Karpas-422 (cell line): ENCODE data around the gene FNDC3A. TPM values are rescaled to one million over a fixed set of nuclear protein-coding genes. Genes with fewer than 3 reads are reported as not detected.

ENCODE experiments used
- DNase-seq: peaks from one replicate; pipeline ENCODE4 v3.0.0-alpha.2; 2015
- H2AFZ ChIP-seq: fragments of 200-600 bp; sonication (generic); 2 replicates; pipeline ENCODE4 v1.6.1; 2014; ENCODE audit warnings: antibody characterized with exemption, low read length, mixed read lengths
- H3K27ac ChIP-seq: fragments of 200-600 bp; sonication (generic); 2 replicates; pipeline ENCODE4 v1.5.1; 2014; ENCODE audit warnings: mild to moderate bottlenecking, low read length, moderate library complexity
- H3K27me3 ChIP-seq: fragments of 200-600 bp; sonication (generic); 2 replicates; pipeline ENCODE4 v1.6.1; 2014; ENCODE audit warnings: low read length, mixed read lengths
- H3K36me3 ChIP-seq: fragments of 200-600 bp; sonication (generic); 2 replicates; pipeline ENCODE4 v1.6.1; 2014; ENCODE audit warnings: low read length, mixed read lengths; ENCODE audit not compliant: insufficient read depth
- H3K4me1 ChIP-seq: fragments of 200-600 bp; sonication (generic); 2 replicates; pipeline ENCODE4 v1.6.1; 2014; ENCODE audit warnings: mild to moderate bottlenecking, low read length, mixed read lengths
- H3K4me2 ChIP-seq: fragments of 200-600 bp; sonication (generic); 2 replicates; pipeline ENCODE4 v1.6.1; 2014; ENCODE audit warnings: low read length, low read depth, mild to moderate bottlenecking; ENCODE audit not compliant: poor library complexity, severe bottlenecking
- H3K4me3 ChIP-seq: fragments of 200-600 bp; sonication (generic); 2 replicates; pipeline ENCODE4 v1.5.1; 2014; ENCODE audit warnings: mild to moderate bottlenecking, antibody characterized with exemption, low read length, mixed read lengths
- H3K79me2 ChIP-seq: fragments of 200-600 bp; sonication (generic); 2 replicates; pipeline ENCODE4 v1.6.1; 2014; ENCODE audit warnings: mild to moderate bottlenecking, low read length, mixed read lengths
- H3K9ac ChIP-seq: fragments of 200-600 bp; sonication (generic); 2 replicates; pipeline ENCODE4 v1.6.0; 2014; ENCODE audit warnings: low read length
- H3K9me2 ChIP-seq: fragments of 200-600 bp; sonication (generic), shearing (Covaris generic); replicated peaks from 2 replicates; pipeline ENCODE4 v1.6.0; 2014; ENCODE audit warnings: mild to moderate bottlenecking, low read length, moderate library complexity; ENCODE audit not compliant: insufficient read depth
- H3K9me3 ChIP-seq: fragments of 300-700, 200-600 bp; sonication (generic); 2 replicates; pipeline ENCODE4 v1.6.1; 2014; ENCODE audit warnings: low read length, mixed read lengths
- H4K20me1 ChIP-seq: fragments of 200-600 bp; sonication (generic); 2 replicates; pipeline ENCODE4 v1.6.1; 2014; ENCODE audit warnings: mild to moderate bottlenecking, antibody characterized with exemption, low read length, low read depth; ENCODE audit not compliant: insufficient read depth
- total RNA-seq: library from RNA; depleted of rRNA; stranded (reverse); fragments of >200 nt; shearing (Covaris generic); gene quantifications from 2 replicates; pipeline ENCODE4 v1.2.3, GENCODE V29; 2014; ENCODE audit warnings: low replicate concordance

FNDC3A gene
- total RNA-seq, 1 experiment from 2014 or later, result 36.0 TPM

DNA sequence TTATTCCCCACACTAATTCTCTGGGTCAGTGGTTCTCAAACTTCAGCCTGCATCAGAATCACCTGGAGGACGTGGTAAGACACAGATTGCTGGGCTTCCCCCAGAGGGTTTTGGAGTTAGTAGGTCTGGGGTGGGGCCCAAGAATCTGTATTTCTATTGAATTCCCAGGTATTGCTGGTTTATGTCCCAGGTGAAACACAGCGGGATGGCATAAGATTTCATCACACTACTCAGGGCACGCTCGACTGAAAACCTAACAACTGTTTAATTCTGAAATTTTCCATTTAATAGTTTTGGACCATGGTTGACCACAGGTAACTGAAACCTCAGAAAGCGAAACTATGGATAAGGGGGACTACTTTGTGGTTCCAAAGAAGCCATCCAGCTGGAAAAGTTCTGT lies 250.9 kb downstream of the FNDC3A start:
- H3K27me3 ChIP-seq, result no peaks in the 10 kb centered on the region
- H3K4me2 ChIP-seq, result no peak overlapping the region
- no peak overlapping the region for H3K9ac ChIP-seq
- no peaks in the 10 kb centered on the region for H4K20me1 ChIP-seq
- H3K36me3 ChIP-seq, result no peaks in the 10 kb centered on the region
- H3K79me2 ChIP-seq, result no peaks in the 10 kb centered on the region
- DNase-seq, result no peak
- no peak overlapping the region for H2AFZ ChIP-seq
- no peak overlapping the region for H3K27ac ChIP-seq
- H3K4me1 ChIP-seq, result no peaks in the 10 kb centered on the region
- no peak overlapping the region for H3K4me3 ChIP-seq
- H3K9me3 ChIP-seq, result no peaks in the 10 kb centered on the region
- H3K9me2 ChIP-seq, result no peaks in the 10 kb centered on the region

DNA sequence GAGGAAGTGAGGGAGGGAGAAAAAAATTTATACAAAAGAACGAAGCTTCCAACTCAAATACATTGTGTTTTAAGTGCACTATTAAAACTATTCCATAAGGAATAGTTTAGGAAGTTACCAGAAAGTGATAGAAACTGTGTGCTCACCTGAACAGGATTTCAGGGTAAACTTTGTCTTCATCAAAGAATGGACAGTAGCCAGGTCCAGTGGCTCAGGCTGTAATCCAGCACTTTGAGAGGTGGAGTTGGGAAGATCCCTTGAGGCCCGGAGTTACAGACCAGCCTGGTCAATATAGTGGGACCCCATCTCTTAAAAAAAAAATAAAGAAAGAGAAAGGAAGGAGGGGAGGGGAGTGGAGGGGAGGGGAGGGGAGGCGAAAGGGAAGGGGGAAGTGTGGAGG lies 259.0 kb downstream of the FNDC3A start:
- H3K4me2 ChIP-seq, result peak overlapping the region; percentile 12
- no peaks in the 10 kb centered on the region for H3K9me3 ChIP-seq
- H3K9me2 ChIP-seq, result no peaks in the 10 kb centered on the region
- H3K27ac ChIP-seq, result no peak overlapping the region
- no peak for DNase-seq
- H4K20me1 ChIP-seq, result no peaks in the 10 kb centered on the region
- H3K79me2 ChIP-seq, result no peaks in the 10 kb centered on the region
- H3K4me3 ChIP-seq, result no peak overlapping the region
- peaks cover 36% of the 10 kb centered on the region for H3K4me1 ChIP-seq
- no peaks in the 10 kb centered on the region for H3K27me3 ChIP-seq
- H3K36me3 ChIP-seq, result no peaks in the 10 kb centered on the region
- no peak overlapping the region for H2AFZ ChIP-seq
- no peak overlapping the region for H3K9ac ChIP-seq

DNA sequence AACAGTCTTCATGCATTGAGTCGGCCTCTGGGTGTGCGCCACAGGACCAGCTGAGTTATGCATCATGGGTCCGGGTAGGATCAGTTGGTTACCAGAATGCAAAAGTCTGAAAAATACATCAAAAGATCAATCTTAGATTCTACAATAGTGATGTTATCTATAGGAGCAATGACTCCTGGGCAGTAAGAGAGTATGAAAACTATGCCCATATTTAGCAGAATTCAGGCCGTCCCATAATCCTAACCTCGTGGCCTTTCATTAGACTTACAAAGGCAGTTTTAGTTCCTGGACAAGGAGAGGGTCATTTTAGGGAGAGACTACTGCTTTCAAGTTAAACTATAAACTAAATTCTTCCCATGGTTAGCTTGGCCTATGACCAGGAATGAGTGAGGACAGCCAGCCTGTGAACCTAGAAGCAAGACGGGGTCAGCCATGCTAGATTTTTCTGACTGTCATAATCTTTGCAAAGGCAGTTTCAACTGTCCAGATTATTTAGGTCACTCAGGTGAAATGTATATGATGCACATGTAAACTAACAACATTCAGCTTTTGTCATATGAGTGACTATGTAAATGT lies 260.2 kb downstream of the FNDC3A start:
- H2AFZ ChIP-seq, result no peak overlapping the region
- H3K9me3 ChIP-seq, result no peaks in the 10 kb centered on the region
- H3K79me2 ChIP-seq, result no peaks in the 10 kb centered on the region
- H4K20me1 ChIP-seq, result no peaks in the 10 kb centered on the region
- H3K27ac ChIP-seq, result no peak overlapping the region
- H3K9ac ChIP-seq, result no peak overlapping the region
- peaks cover 38% of the 10 kb centered on the region for H3K4me1 ChIP-seq
- no peak for DNase-seq
- H3K4me2 ChIP-seq, result no peak overlapping the region
- H3K4me3 ChIP-seq, result no peak overlapping the region
- no peaks in the 10 kb centered on the region for H3K36me3 ChIP-seq
- no peaks in the 10 kb centered on the region for H3K9me2 ChIP-seq
- no peaks in the 10 kb centered on the region for H3K27me3 ChIP-seq

DNA sequence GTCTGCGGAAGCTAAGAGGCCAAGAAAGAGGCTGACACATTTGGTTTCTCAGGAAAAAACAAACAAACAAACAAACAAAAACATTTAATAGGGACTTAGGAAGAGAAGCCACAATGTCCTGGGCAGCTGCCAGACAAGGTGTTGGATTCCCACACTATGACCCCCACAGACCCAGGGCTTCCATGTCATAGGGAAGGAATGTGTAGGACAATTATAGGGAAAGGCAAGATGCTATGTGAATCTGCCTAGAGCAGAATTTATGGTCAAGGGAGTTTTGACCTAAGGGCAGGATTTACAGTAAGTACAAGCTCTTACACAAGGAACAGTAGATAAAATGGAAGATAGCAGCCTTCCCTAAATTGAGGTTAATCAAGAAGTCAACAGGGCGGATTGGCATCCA lies 262.9 kb downstream of the FNDC3A start:
- H3K9ac ChIP-seq, result no peak overlapping the region
- no peak overlapping the region for H3K4me2 ChIP-seq
- H3K36me3 ChIP-seq, result no peaks in the 10 kb centered on the region
- H2AFZ ChIP-seq, result no peak overlapping the region
- no peaks in the 10 kb centered on the region for H3K79me2 ChIP-seq
- H3K9me3 ChIP-seq, result no peaks in the 10 kb centered on the region
- no peak for DNase-seq
- no peak overlapping the region for H3K4me3 ChIP-seq
- H3K4me1 ChIP-seq, result peaks cover 38% of the 10 kb centered on the region
- H3K9me2 ChIP-seq, result no peaks in the 10 kb centered on the region
- no peaks in the 10 kb centered on the region for H4K20me1 ChIP-seq
- H3K27ac ChIP-seq, result no peak overlapping the region
- H3K27me3 ChIP-seq, result no peaks in the 10 kb centered on the region

DNA sequence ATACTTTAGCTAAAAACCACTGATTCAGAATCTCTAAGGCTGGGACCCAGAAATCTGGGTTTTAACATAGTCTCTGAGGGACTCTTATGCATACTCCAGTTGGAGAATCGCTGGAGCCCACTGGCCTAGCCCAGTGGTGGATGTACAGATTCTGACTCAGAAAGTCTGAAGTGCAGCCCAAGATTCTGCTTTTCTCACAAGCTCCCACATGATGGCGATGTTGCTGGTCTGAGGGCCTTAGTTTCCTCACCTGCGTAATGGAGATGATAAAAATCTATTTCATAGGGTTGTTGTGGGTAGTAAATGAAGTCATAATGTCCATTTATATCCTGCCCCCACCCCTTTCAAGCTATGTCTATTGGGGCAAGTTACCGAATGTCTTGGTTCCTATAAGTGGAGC lies 264.3 kb downstream of the FNDC3A start:
- Histone ChIP-seq H3K79me2 (no peaks in the 10 kb centered on the region), H4K20me1 (no peaks in the 10 kb centered on the region), H3K4me1 (peaks cover 26% of the 10 kb centered on the region), H3K4me2 (no peak overlapping the region), H3K4me3 (no peak overlapping the region), H3K9me3 (no peaks in the 10 kb centered on the region), H3K9me2 (no peaks in the 10 kb centered on the region), H3K27me3 (no peaks in the 10 kb centered on the region), H3K36me3 (no peaks in the 10 kb centered on the region), H3K27ac (no peak overlapping the region), H2AFZ (no peak overlapping the region), H3K9ac (no peak overlapping the region)
- DNase-seq, result peak; percentile 82

DNA sequence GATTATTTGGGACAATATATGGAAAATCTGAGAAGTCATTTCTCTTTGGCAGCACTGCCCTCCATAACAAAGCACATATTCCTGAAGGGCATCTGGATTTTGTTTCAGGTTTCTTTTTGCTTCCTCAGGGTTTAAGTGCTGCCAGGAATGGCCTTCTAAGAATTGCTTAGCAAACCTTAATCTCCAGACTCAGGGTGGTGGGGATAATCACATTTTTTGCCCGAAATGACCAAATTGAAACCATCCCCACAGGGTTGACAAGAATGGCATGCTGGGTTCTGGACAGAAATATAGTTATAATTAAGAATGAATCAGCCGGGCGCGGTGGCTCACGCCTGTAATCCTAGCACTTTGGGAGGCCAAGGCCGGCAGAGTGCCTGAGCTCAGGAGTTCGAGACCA lies 265.6 kb downstream of the FNDC3A start:
- Histone ChIP-seq H3K9me2 (no peaks in the 10 kb centered on the region), H3K79me2 (no peaks in the 10 kb centered on the region), H4K20me1 (no peaks in the 10 kb centered on the region), H3K9ac (no peak overlapping the region), H3K4me1 (peaks cover 13% of the 10 kb centered on the region), H2AFZ (no peak overlapping the region), H3K36me3 (no peaks in the 10 kb centered on the region), H3K27me3 (no peaks in the 10 kb centered on the region), H3K9me3 (no peaks in the 10 kb centered on the region), H3K27ac (no peak overlapping the region), H3K4me3 (no peak overlapping the region), H3K4me2 (no peak overlapping the region)
- no peak for DNase-seq

DNA sequence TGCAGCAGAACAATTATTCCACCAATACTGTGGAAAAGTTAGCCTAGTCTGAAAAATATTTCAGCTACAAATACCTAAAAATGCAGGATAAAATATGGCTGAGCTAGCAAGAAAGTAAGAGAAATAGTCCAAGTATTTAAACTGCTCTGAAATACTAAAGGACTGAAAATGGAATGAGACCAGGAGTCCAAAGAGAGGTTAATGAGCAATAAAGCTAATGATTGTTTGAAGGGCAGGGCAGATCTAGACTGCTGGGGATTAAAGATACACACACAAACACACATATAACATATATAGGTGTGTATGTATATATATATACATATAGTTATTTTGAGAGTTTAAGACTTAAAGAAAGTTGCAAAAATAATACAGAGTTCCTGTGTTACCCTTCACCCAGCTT lies 269.4 kb downstream of the FNDC3A start:
- Histone ChIP-seq H2AFZ (no peak overlapping the region), H3K27ac (no peak overlapping the region), H3K9me2 (no peaks in the 10 kb centered on the region), H4K20me1 (no peaks in the 10 kb centered on the region), H3K4me3 (no peak overlapping the region), H3K79me2 (peaks cover 23% of the 10 kb centered on the region), H3K9ac (no peak overlapping the region), H3K9me3 (no peaks in the 10 kb centered on the region), H3K27me3 (no peaks in the 10 kb centered on the region), H3K4me1 (peaks cover 28% of the 10 kb centered on the region), H3K4me2 (no peak overlapping the region), H3K36me3 (peaks cover 6% of the 10 kb centered on the region; the same call in 1 of the 2 replicates)
- DNase-seq, result no peak

DNA sequence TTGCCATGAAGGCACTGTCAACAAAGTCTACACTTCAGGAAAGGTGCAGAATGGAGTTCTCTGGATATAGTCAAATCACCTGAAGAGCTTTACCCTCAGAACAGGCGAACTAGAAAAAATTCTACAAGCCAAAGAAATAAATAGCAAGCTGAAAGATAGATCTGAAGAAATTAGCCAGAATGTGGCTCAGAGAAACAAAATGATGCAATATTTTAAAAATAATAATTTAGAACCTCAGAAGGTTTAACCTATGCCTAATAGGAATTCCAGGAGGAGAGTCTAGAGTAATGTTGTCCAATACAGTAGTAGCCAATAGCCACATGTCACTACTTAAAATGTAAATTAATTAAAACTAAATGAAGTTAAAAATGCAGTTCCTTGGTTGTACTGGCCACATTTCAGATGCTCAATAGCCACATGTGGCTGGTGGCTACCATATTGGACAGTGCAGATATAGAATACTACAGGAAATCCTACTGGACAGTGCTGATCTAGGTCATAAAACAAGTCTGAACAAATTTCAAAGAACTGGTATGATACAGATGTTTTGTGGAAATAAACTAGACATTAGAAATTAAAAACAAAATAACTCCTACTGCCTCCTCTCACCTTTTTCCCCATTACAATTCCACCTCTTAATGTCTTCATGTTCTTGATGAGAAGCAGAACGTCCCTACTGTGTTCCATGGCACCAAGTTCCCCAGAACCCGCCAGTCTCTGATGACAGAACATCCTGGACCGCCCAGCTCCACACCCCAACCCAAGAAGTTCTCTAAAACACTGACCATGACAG lies 271.3 kb downstream of the FNDC3A start:
- H3K27ac ChIP-seq, result no peak overlapping the region
- no peaks in the 10 kb centered on the region for H3K9me3 ChIP-seq
- peaks cover 36% of the 10 kb centered on the region for H3K79me2 ChIP-seq
- DNase-seq, result no peak
- peaks cover 21% of the 10 kb centered on the region; the same call in 1 of the 2 replicates for H3K36me3 ChIP-seq
- H2AFZ ChIP-seq, result peak overlapping the region; percentile 89
- no peaks in the 10 kb centered on the region for H4K20me1 ChIP-seq
- H3K27me3 ChIP-seq, result no peaks in the 10 kb centered on the region
- peak overlapping the region; percentile 87 for H3K4me3 ChIP-seq
- peaks cover 34% of the 10 kb centered on the region for H3K4me1 ChIP-seq
- peak overlapping the region; percentile 86 for H3K9ac ChIP-seq
- H3K9me2 ChIP-seq, result no peaks in the 10 kb centered on the region
- peak overlapping the region; percentile 95 for H3K4me2 ChIP-seq
